Astrocyte (in vitro differentiated cells and primary cell): ENCODE results near the gene UGT2A2.

ENCODE experiments used
- EZH2 ChIP-seq: IDR thresholded peaks from 2 replicates; pipeline ENCODE4 v1.6.1; 2012; ENCODE audit warnings: mild to moderate bottlenecking, low read length, inconsistent platforms; ENCODE audit not compliant: insufficient read depth
- TF ChIP-seq, protein P1 (sequence below): IDR thresholded peaks from 2 replicates; pipeline ENCODE4 v1.5.1; 2011; ENCODE audit warnings: low read depth, mild to moderate bottlenecking, inconsistent platforms, low read length, moderate library complexity; ENCODE audit not compliant: insufficient read depth

DNA sequence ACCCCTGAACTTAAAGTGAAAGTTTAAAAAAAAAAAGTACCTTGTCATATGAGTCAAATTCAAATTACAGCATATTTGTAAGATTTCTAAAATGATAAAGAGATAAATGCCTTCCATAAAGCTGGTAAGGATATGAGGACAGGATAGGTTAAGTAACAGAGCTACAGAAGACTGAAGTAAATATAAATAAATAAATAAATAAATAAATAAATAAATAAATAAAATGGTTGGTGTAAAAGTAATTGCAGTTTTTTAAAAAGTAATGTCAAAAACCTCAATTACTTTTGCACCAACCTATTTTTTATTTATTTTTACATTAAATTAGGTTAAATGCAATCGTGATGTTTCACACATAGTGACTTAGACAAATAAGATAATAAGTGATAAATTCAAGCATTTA lies 62.2 kb downstream of the UGT2A2 start:
- TF ChIP-seq EZH2, result no peak
- TF ChIP-seq, protein P1, sequence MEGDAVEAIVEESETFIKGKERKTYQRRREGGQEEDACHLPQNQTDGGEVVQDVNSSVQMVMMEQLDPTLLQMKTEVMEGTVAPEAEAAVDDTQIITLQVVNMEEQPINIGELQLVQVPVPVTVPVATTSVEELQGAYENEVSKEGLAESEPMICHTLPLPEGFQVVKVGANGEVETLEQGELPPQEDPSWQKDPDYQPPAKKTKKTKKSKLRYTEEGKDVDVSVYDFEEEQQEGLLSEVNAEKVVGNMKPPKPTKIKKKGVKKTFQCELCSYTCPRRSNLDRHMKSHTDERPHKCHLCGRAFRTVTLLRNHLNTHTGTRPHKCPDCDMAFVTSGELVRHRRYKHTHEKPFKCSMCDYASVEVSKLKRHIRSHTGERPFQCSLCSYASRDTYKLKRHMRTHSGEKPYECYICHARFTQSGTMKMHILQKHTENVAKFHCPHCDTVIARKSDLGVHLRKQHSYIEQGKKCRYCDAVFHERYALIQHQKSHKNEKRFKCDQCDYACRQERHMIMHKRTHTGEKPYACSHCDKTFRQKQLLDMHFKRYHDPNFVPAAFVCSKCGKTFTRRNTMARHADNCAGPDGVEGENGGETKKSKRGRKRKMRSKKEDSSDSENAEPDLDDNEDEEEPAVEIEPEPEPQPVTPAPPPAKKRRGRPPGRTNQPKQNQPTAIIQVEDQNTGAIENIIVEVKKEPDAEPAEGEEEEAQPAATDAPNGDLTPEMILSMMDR, result no peak
